Measurements from ENCODE around the gene EPN3.

The EPN3 gene

DNA sequence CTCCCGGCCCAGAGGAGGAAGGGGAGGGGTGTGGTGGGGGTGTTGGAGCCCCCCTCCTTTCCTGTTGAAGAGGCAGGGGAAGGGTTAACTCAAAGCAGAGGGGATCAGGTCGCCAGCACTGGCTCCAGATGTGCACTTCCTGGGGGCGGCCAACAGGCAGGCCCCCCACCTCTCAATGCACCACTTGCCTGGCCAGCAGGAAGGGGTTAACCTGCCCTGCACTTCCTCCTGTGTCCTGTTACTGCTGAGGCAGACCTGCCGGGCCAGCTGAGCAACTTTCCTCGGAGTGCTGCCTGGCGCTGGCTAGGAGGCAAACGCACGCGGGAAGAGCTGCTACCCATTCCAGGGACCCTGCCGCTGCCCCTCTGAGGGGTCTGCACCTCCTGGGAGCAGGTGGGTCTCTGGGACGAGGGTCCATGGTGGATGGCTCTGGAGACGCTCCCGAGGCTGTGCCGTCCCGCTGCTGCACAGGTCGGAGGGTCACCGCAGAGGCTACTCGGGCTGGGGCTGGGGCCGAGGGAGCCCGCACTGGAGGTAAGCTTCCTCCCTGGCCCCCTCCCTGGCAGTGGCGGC lies at the start of gene EPN3:
EPN3 (plus strand) TSS at position 284 of the 573 bp plus-strand sequence. CDS start 3,822 bp downstream, outside the sequence.
- H3K4me3 ChIP-seq (replicated peaks; ENCODE audit: low read depth, low read length) = no peak within 1 kb of the TSS
- TF ChIP-seq, protein P1, sequence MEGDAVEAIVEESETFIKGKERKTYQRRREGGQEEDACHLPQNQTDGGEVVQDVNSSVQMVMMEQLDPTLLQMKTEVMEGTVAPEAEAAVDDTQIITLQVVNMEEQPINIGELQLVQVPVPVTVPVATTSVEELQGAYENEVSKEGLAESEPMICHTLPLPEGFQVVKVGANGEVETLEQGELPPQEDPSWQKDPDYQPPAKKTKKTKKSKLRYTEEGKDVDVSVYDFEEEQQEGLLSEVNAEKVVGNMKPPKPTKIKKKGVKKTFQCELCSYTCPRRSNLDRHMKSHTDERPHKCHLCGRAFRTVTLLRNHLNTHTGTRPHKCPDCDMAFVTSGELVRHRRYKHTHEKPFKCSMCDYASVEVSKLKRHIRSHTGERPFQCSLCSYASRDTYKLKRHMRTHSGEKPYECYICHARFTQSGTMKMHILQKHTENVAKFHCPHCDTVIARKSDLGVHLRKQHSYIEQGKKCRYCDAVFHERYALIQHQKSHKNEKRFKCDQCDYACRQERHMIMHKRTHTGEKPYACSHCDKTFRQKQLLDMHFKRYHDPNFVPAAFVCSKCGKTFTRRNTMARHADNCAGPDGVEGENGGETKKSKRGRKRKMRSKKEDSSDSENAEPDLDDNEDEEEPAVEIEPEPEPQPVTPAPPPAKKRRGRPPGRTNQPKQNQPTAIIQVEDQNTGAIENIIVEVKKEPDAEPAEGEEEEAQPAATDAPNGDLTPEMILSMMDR (IDR thresholded peaks at IDR 0.05; ENCODE audit: low read depth, low read length, missing control alignments) = no peak
- no peak for DNase-seq (ENCODE audit: extremely low read depth, low read depth)

DNA sequence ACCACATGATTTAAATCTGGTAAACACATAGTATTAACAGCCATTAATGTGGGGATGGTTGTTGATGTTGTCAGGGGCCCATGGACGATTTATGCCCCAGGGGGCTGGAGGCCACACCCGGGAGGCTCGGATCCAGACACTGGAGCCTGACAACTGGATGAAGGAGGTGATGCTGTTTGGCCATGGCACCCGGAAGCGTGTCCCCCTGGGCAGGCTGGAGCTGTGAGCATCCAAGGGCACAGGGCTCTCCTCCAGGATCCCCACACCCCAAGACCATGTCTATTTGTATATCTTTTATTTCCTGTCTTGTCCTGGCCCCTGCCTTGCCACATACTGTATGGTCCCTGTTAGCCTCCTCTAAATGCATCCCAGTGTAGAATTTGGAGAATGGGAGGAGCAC lies 49.3 kb upstream of the EPN3 start:
- H3K4me3 ChIP-seq (replicated peaks; ENCODE audit: low read depth, low read length) = no peak overlapping the region
- no peak for DNase-seq (ENCODE audit: extremely low read depth, low read depth)
- TF ChIP-seq, protein P1 (IDR thresholded peaks at IDR 0.05; ENCODE audit: low read depth, low read length, missing control alignments) = no peak

DNA sequence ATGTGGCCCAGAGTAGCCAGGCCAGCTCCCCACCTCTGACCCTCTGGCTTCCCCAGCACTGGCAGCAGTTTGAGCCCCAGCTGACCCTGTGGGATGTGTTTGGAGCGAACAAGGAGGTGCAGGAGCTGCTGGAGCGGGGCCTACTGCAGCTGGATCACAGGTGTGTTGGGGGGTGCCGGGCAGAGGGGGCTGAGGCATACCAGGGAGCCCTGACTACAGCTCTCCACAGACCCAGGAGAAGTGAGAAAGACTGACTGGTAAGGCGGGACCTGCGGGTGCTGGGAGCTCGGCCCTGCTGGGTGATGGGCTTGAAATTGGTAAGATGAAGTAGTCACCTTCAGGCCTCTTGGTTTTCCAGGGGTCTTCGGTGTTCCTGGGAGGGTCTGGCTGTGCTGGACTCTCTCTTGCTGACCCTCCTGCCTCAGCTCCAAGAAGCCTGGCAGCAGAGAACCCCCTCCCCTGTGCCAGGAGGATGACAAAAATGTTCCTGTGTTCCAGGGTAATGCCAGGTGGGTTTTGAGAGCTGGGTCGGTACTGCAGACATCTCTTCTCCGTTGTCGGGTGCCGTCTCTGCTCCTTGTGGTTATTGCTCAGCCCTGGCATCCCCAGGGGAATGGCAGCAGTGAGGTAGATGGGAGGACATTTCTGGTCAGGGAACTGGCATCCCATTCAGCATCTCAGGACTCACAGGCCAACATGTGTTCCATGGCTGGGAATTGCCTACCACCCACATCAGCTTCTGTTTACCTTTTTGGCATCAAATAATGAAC lies 48.0 kb upstream of the EPN3 start:
- no peak overlapping the region for H3K4me3 ChIP-seq (replicated peaks; ENCODE audit: low read depth, low read length)
- TF ChIP-seq, protein P1 (IDR thresholded peaks at IDR 0.05; ENCODE audit: low read depth, low read length, missing control alignments) = no peak
- no peak for DNase-seq (ENCODE audit: extremely low read depth, low read depth)

DNA sequence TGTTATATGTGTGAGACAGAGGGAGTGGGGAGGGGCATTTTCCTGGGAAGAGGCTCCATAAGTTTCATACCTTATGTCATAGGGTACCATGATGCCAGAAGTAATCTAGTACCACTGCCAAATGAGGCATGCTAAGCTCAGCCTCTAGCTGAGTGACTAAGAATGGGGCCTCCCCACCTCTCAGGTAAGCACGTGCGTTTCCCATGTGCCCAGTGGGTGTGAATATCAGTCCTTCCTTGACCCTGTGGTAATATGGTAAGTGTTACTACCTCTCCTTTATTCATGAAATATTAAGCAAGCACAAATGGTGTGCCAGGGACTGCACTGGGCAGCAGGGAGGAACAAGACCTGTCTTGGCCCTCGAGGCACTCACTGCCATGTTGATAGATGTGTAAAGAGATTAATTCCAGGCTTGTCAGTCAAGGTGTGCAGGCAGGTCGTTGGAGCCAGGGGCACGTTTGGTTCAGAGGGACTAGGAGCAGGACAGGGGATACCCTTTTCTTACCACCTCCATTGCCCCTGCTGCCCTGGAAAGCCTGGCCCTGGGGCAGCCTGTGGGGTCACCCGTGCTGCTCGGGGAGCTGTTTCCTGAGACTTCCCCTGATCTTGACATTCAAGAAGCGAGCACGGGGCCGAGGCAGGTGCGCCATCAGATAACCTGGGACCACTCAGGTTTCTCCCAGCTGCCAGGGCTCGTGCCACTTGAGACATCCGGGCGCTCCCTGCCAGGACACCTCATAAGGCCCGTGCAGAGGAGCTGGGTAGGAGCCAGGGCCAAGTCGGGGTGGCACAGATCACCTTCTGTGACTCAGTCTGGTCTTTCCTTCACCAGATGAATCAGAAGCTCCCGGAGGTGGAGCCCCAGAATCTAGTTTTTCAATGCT lies 45.1 kb upstream of the EPN3 start:
- TF ChIP-seq, protein P1 (IDR thresholded peaks at IDR 0.05; ENCODE audit: low read depth, low read length, missing control alignments) = no peak
- no peak for DNase-seq (ENCODE audit: extremely low read depth, low read depth)
- H3K4me3 ChIP-seq (replicated peaks; ENCODE audit: low read depth, low read length) = no peak overlapping the region

DNA sequence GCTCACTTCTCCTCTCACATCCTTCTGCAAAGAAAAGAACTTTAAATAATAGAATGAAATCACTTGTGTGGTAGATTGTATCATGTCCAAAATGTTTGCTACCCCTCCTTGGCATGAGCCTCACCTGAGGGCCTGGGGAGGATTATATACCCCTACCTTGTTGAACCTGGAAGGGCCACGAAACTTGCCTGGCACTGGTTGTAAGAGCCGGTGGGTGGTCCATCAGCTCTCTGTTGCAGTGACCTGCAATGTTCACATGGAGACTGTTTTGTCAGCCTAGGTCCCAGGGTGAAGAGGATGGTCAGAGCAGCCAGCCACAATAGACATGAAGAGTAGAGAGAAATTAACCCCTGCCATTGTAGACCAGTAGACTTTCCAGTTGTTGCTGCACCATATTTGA lies 43.7 kb upstream of the EPN3 start:
- TF ChIP-seq, protein P1 (IDR thresholded peaks at IDR 0.05; ENCODE audit: low read depth, low read length, missing control alignments) = no peak
- DNase-seq (ENCODE audit: extremely low read depth, low read depth) = no peak
- H3K4me3 ChIP-seq (replicated peaks; ENCODE audit: low read depth, low read length) = no peak overlapping the region

DNA sequence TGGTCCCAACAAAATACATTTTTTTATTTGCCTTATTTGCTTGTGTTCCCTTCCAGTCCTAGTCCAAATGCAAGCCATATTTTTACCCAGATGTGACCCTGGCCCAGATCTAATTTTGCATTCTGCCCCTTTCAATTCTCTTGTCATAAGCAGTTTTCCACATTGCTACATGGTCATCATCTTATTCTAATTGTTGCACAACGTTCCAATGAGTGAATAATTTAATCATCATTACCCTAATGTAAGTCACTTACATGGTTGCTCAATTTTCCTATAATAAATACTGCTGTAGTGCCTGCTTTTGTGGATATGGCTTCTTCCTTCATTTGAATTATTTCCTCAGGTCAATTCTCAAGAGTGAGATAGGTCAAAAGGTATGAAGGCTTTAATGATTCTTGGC lies 41.0 kb upstream of the EPN3 start:
- TF ChIP-seq, protein P1 (IDR thresholded peaks at IDR 0.05; ENCODE audit: low read depth, low read length, missing control alignments) = no peak
- DNase-seq (ENCODE audit: extremely low read depth, low read depth) = no peak
- H3K4me3 ChIP-seq (replicated peaks; ENCODE audit: low read depth, low read length) = no peak overlapping the region

Data from HFF-Myc (cell line).